Transverse colon (tissue), 4 donors: Measurements from ENCODE around the gene ABCA5. TPM values are rescaled to one million over a fixed set of nuclear protein-coding genes. Genes with fewer than 3 reads are reported as not detected.

Source experiments
- DNase-seq: peaks from one replicate; pipeline ENCODE4 v3.0.0-alpha.2; 2019
- H3K27ac ChIP-seq, 4 donors: fragments of 200-600 bp; sonication (generic); 2 replicates each; pipeline ENCODE4 v1.5.1; 2016 to 2018; ENCODE audit warnings: inconsistent platforms in 4 of 4
- H3K27me3 ChIP-seq: fragments of 200-600 bp; sonication (generic); 2 replicates; pipeline ENCODE4 v1.5.1; 2017; ENCODE audit warnings: inconsistent platforms
- H3K36me3 ChIP-seq, 4 donors: fragments of 200-600 bp; sonication (generic); 2 replicates each; pipeline ENCODE4 v1.5.1; 2017 to 2019; ENCODE audit warnings: inconsistent platforms in 4 of 4
- H3K4me1 ChIP-seq, 4 donors: fragments of 200-600 bp; sonication (generic); 2 replicates each; pipeline ENCODE4 v1.5.1; 2017 to 2020; ENCODE audit warnings: inconsistent platforms in 4 of 4
- H3K4me3 ChIP-seq, 4 donors: fragments of 200-600 bp; sonication (generic); 1 replicate in 1 of 4; 2 replicates in 3 of 4; pipeline versions ENCODE4 v1.5.1 to v1.6.1; 2017 to 2019; ENCODE audit warnings: inconsistent platforms in 4 of 4
- H3K9me3 ChIP-seq, 2 donors: fragments of 200-600 bp; sonication (generic); 2 replicates each; pipeline ENCODE4 v1.5.1; 2017 to 2019; ENCODE audit warnings: inconsistent platforms in 2 of 2
- EP300 ChIP-seq: sonication (generic); formaldehyde crosslinking; IDR thresholded peaks from one replicate; pipeline ENCODE4 v1.6.1; 2017; ENCODE audit warnings: antibody characterized with exemption, low read depth
- POLR2A ChIP-seq: fragments of 450-650 bp; IDR thresholded peaks from one replicate; pipeline ENCODE4 v1.6.1; 2016; ENCODE audit warnings: antibody characterized with exemption, mild to moderate bottlenecking, moderate library complexity
- POLR2AphosphoS5 ChIP-seq, 3 donors: sonication (generic); formaldehyde crosslinking; IDR thresholded peaks; one replicate each; pipeline ENCODE4 v1.6.1; 2016; ENCODE audit warnings: antibody characterized with exemption in 3 of 3
- WGBS, 2 donors: methylation state at CpG; one replicate each; pipeline ENCODE4 v1.1.5; 2018; ENCODE audit warnings: low coverage in 1 of 2; 5-methylcytosine and 5-hydroxymethylcytosine counted together
- in situ Hi-C, 4 donors: fragments of 200-750 bp; cut with MboI; loops; one replicate each; pipeline versions ENCODE4 v1.15.0 to v1.15.1; 2017; ENCODE audit warnings: low sequenced_read_pairs in 3 of 4, low pct_ligation_motif_present in 1 of 4, low pct_unique_long_range_greater_than_20kb in 1 of 4
- intact Hi-C: fragments of 100-400 bp; cut with DNase I; formaldehyde crosslinking; loops from one replicate; pipeline ENCODE4 v1.15.1; 2023; ENCODE audit warnings: low total_unique reads
- total RNA-seq, 4 donors: library from RNA; depleted of rRNA; stranded (reverse); fragments of >200 nt; gene quantifications; one replicate each; pipeline ENCODE4 v1.1.0, GENCODE V29; 2016
- TF ChIP-seq, protein P1 (sequence below), 5 experiments: fragments of 200-600 bp in 3 of 5; fragments of 450-650 bp in 2 of 5; sonication (generic) in 3 of 5; IDR thresholded peaks; 1 replicate in 2 of 5; 2 replicates in 3 of 5; pipeline ENCODE4 v1.5.1; 2016 to 2017; ENCODE audit warnings: antibody characterized with exemption in 5 of 5, inconsistent platforms in 3 of 5, mild to moderate bottlenecking in 2 of 5, moderate library complexity in 1 of 5

ABCA5 gene
- total RNA-seq, 4 donors from 2014 or later = 17.3 to 173 (median 125) TPM

- TF ChIP-seq POLR2A (no peak), POLR2AphosphoS5 (IDR thresholded peaks at IDR 0.05) (no peak), EP300 (no peak)
- TF ChIP-seq, protein P1, sequence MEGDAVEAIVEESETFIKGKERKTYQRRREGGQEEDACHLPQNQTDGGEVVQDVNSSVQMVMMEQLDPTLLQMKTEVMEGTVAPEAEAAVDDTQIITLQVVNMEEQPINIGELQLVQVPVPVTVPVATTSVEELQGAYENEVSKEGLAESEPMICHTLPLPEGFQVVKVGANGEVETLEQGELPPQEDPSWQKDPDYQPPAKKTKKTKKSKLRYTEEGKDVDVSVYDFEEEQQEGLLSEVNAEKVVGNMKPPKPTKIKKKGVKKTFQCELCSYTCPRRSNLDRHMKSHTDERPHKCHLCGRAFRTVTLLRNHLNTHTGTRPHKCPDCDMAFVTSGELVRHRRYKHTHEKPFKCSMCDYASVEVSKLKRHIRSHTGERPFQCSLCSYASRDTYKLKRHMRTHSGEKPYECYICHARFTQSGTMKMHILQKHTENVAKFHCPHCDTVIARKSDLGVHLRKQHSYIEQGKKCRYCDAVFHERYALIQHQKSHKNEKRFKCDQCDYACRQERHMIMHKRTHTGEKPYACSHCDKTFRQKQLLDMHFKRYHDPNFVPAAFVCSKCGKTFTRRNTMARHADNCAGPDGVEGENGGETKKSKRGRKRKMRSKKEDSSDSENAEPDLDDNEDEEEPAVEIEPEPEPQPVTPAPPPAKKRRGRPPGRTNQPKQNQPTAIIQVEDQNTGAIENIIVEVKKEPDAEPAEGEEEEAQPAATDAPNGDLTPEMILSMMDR (IDR thresholded peaks at IDR 0.05) = no peak
- H3K4me1 ChIP-seq = no peaks in the 10 kb centered on the region
- no peak overlapping the region for H3K4me3 ChIP-seq
- intact Hi-C loops (no loop called here), in situ Hi-C loops (no loop called here)
- no peaks in the 10 kb centered on the region for H3K9me3 ChIP-seq
- no peaks in the 10 kb centered on the region for H3K27me3 ChIP-seq
- 83 to 86% methylated on average over 7 of the region's 7 CpGs for WGBS, 2 donors
- no peak for DNase-seq
- H3K27ac ChIP-seq = no peak overlapping the region
- peaks cover 0 to 2% (median 1%) of the 10 kb centered on the region in 4 donors for H3K36me3 ChIP-seq
Measured at GRCh38 chr17:69271023-69271422, 55.9 kb downstream of the ABCA5 start.

- Histone ChIP-seq H3K9me3 (no peaks in the 10 kb centered on the region), H3K36me3 (peaks cover 0 to 12% (median 0%) of the 10 kb centered on the region in 4 donors), H3K27ac (no peak overlapping the region), H3K4me1 (no peaks in the 10 kb centered on the region), H3K27me3 (no peaks in the 10 kb centered on the region), H3K4me3 (no peak overlapping the region)
- 74 to 79% methylated on average over 6 of the region's 6 CpGs for WGBS, 2 donors
- no peak for DNase-seq
- in situ Hi-C loops = no loop called here
- TF ChIP-seq POLR2AphosphoS5 (IDR thresholded peaks at IDR 0.05) = no peak
- no peak for TF ChIP-seq POLR2A
- TF ChIP-seq, protein P1 (IDR thresholded peaks at IDR 0.05) = no peak
- no peak for TF ChIP-seq EP300
- intact Hi-C loops = no loop called here
Measured at GRCh38 chr17:69269131-69269998, 57.6 kb downstream of the ABCA5 start.

DNA sequence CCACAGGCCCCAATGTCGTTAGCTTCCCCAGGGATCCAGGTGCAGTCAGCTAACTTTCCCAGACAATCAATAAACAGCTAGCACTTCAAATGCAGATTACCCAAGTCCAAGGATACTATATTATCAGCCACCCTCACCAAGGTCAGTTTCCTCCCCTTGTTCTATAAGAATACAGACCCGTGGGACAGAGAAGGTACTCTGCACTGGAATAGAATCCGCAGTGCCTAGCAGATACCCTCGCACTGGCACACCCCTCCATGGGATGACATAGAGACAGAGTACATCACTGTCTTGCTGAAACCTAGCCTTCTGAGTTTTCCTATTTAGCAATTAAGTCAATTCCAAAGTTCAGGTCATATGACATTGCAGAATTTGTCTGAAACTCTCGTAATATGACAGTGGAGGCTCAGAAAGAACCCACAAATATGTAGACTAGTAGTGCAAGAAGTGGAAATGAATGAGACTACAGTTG lies 58.4 kb downstream of the ABCA5 start:
- 83 to 90% methylated on average over 1 to 5 of the region's 5 CpGs for WGBS, 2 donors
- no peak overlapping the region for H3K4me3 ChIP-seq
- in situ Hi-C loops (no loop called here), intact Hi-C loops (no loop called here)
- H3K4me1 ChIP-seq = no peaks in the 10 kb centered on the region
- no peak overlapping the region for H3K27ac ChIP-seq
- H3K36me3 ChIP-seq = peaks cover 0 to 14% (median 0%) of the 10 kb centered on the region in 4 donors
- no peaks in the 10 kb centered on the region for H3K9me3 ChIP-seq
- DNase-seq = no peak
- no peaks in the 10 kb centered on the region for H3K27me3 ChIP-seq
- TF ChIP-seq, protein P1 (IDR thresholded peaks at IDR 0.05) = no peak
- TF ChIP-seq EP300 (no peak), POLR2A (no peak), POLR2AphosphoS5 (IDR thresholded peaks at IDR 0.05) (no peak)

GRCh38 chr17:69267219-69267618 lies 59.7 kb downstream of the ABCA5 start:
- H3K4me1 ChIP-seq = no peaks in the 10 kb centered on the region
- no peaks in the 10 kb centered on the region for H3K27me3 ChIP-seq
- intact Hi-C loops = no loop called here
- WGBS, 2 donors = 77 to 84% methylated on average over 3 of the region's 3 CpGs
- DNase-seq = no peak
- peaks cover 0 to 19% (median 0%) of the 10 kb centered on the region in 4 donors for H3K36me3 ChIP-seq
- H3K9me3 ChIP-seq = no peaks in the 10 kb centered on the region
- TF ChIP-seq POLR2A (no peak), POLR2AphosphoS5 (IDR thresholded peaks at IDR 0.05) (no peak), EP300 (no peak)
- TF ChIP-seq, protein P1 (IDR thresholded peaks at IDR 0.05) = no peak
- no peak overlapping the region for H3K4me3 ChIP-seq
- in situ Hi-C loops = no loop called here
- no peak overlapping the region for H3K27ac ChIP-seq
